ENCODE results near the gene RIMS1.

DNA sequence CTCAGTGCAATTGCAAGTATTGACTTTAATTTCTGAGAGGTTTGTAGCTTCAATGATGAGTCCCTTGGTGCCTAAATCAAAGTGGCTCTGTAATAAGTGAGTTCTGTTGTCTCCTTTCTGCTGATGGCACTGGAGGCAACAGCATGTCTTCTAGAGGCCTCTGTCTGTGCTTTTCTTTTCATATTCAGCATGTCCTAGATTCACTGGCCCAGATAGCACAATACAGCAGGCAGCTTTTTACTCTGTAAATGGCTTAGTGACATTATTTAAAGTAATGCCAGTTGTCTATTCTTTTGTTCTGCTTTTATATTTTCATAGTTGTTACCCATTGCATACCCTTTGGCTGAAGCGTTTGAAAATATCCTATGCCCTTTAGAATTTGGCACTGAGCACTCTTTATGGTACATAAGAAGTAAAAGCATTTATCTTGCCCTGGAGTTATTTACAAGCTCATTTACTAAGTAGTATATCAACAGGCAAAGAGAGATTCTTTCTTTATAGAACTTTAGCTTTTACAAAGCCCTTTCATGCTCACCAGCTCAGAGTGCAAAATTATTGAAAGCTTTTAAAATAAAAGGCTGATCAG is 464.0 kb downstream of the RIMS1 start:
- TF ChIP-seq, protein P1, sequence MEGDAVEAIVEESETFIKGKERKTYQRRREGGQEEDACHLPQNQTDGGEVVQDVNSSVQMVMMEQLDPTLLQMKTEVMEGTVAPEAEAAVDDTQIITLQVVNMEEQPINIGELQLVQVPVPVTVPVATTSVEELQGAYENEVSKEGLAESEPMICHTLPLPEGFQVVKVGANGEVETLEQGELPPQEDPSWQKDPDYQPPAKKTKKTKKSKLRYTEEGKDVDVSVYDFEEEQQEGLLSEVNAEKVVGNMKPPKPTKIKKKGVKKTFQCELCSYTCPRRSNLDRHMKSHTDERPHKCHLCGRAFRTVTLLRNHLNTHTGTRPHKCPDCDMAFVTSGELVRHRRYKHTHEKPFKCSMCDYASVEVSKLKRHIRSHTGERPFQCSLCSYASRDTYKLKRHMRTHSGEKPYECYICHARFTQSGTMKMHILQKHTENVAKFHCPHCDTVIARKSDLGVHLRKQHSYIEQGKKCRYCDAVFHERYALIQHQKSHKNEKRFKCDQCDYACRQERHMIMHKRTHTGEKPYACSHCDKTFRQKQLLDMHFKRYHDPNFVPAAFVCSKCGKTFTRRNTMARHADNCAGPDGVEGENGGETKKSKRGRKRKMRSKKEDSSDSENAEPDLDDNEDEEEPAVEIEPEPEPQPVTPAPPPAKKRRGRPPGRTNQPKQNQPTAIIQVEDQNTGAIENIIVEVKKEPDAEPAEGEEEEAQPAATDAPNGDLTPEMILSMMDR (IDR thresholded peaks at IDR 0.05; ENCODE audit: insufficient read depth, low read length): no peak
- TF ChIP-seq POLR2AphosphoS5 (IDR thresholded peaks at IDR 0.05; ENCODE audit: low read depth): no peak
- TF ChIP-seq GABPA (IDR thresholded peaks at IDR 0.05; ENCODE audit: low read depth): no peak
